Measurements from ENCODE around the gene ORAI3. TPM values are rescaled to one million over a fixed set of nuclear protein-coding genes. Genes with fewer than 3 reads are reported as not detected.

ORAI3 gene
- total RNA-seq, 1 experiment from 2014 or later, result 26.9 TPM

DNA sequence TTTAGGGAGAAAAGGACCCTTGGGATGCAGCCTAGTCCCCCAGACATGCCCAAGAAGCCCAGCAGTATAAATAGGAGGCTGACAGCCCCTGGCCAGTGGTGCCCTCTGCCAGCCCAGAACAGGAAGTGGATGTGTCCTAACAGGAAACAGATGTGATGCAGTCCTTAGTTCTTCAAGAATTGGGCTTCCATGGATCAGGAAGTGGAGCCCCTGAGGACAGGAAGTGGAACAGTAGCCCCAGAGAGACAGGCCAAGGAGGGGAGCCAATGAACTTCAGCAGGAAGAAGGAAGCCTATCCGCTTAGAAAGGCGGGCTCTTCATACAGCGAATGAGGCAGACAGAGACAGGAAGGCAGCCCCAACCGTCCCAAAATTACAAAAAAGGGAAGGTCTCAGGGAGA is 45.3 kb upstream of the ORAI3 start:
- H3K9me3 ChIP-seq (ENCODE audit: control insufficient read depth, insufficient read depth, low read depth, low read length), result no peaks in the 10 kb centered on the region
- 0 out of 2 replicates have a peak, but pooled peaks cover 3% of the 10 kb centered on the region for H3K4me1 ChIP-seq (ENCODE audit: control insufficient read depth, insufficient read depth, low read length)
- DNase-seq (ENCODE audit: low read depth, low spot score) (no peak), ATAC-seq (no peak)
- H3K27me3 ChIP-seq (ENCODE audit: control insufficient read depth, insufficient read depth, low read length), result no peaks in the 10 kb centered on the region
- H3K36me3 ChIP-seq (ENCODE audit: control insufficient read depth, insufficient read depth, low read length), result no peaks in the 10 kb centered on the region
- no peak overlapping the region for H3K27ac ChIP-seq (ENCODE audit: low read length)
- CTCF ChIA-PET, result no interaction called here
- TF ChIP-seq TCF7L2 (IDR thresholded peaks at IDR 0.05; ENCODE audit: low read depth, low read length) (no peak), POLR2AphosphoS5 (IDR thresholded peaks at IDR 0.05; ENCODE audit: low read depth, low read length) (no peak), SIN3A (IDR thresholded peaks at IDR 0.05; ENCODE audit: borderline replicate concordance, insufficient read depth, low read depth, low read length) (no peak)
- TF ChIP-seq, protein P1, sequence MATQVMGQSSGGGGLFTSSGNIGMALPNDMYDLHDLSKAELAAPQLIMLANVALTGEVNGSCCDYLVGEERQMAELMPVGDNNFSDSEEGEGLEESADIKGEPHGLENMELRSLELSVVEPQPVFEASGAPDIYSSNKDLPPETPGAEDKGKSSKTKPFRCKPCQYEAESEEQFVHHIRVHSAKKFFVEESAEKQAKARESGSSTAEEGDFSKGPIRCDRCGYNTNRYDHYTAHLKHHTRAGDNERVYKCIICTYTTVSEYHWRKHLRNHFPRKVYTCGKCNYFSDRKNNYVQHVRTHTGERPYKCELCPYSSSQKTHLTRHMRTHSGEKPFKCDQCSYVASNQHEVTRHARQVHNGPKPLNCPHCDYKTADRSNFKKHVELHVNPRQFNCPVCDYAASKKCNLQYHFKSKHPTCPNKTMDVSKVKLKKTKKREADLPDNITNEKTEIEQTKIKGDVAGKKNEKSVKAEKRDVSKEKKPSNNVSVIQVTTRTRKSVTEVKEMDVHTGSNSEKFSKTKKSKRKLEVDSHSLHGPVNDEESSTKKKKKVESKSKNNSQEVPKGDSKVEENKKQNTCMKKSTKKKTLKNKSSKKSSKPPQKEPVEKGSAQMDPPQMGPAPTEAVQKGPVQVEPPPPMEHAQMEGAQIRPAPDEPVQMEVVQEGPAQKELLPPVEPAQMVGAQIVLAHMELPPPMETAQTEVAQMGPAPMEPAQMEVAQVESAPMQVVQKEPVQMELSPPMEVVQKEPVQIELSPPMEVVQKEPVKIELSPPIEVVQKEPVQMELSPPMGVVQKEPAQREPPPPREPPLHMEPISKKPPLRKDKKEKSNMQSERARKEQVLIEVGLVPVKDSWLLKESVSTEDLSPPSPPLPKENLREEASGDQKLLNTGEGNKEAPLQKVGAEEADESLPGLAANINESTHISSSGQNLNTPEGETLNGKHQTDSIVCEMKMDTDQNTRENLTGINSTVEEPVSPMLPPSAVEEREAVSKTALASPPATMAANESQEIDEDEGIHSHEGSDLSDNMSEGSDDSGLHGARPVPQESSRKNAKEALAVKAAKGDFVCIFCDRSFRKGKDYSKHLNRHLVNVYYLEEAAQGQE (IDR thresholded peaks at IDR 0.05; ENCODE audit: insufficient read depth in 1 of 2, low read depth in 2 of 2, low read length in 1 of 2), result no peak
- TF ChIP-seq, protein P2, sequence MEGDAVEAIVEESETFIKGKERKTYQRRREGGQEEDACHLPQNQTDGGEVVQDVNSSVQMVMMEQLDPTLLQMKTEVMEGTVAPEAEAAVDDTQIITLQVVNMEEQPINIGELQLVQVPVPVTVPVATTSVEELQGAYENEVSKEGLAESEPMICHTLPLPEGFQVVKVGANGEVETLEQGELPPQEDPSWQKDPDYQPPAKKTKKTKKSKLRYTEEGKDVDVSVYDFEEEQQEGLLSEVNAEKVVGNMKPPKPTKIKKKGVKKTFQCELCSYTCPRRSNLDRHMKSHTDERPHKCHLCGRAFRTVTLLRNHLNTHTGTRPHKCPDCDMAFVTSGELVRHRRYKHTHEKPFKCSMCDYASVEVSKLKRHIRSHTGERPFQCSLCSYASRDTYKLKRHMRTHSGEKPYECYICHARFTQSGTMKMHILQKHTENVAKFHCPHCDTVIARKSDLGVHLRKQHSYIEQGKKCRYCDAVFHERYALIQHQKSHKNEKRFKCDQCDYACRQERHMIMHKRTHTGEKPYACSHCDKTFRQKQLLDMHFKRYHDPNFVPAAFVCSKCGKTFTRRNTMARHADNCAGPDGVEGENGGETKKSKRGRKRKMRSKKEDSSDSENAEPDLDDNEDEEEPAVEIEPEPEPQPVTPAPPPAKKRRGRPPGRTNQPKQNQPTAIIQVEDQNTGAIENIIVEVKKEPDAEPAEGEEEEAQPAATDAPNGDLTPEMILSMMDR (IDR thresholded peaks at IDR 0.05), result no peak
- intact Hi-C loops (cut with micrococcal nuclease; ENCODE audit: unreplicated experiment) (loop anchor here (10.0 kb wide), 1 partner anchor 59 kb away; no protein-coding TSS in a partner anchor), in situ Hi-C loops (cut with HindIII; ENCODE audit: low pct_unique_long_range_greater_than_20kb, low sequenced_read_pairs) (no loop called here)
- BruUV-seq (replicated peaks), result no TSS peak
- no peak overlapping the region for H3K4me3 ChIP-seq (ENCODE audit: low read depth in 2 of 2, low read length in 2 of 2)
- POLR2A ChIA-PET, result no interaction called here

DNA sequence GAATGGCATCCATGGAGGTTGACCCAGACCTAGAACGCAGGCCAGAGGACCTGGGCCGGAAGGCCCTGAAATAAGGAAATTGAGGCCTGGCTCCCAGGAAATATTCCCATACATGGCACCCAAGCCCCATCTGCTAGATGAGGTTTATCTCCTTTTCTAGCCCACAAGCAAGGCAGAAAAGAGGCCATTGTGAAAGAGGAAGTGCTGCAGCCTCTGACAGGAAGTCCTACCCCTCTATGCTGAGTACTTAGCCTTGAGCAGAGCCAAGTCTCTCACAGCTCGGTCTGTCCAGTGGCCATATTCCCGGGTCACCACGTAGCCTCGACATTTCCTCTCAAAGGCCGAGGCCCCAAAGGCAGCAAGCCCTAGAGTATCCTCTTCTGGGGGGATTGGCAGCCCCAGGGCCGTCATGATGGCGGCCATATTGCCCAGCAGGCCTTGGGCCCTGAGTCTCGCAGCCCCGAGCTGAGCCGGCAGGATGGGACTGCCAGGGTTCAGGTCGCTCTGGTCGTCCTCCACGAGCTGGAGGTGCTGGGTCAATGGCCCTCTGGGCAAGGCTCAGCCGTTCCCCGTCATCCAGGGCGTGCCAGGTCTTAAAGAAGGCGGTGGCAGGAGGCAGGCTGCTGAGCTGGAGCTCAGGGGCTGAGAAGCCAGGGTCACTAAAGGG is 44.6 kb upstream of the ORAI3 start:
- Histone ChIP-seq H3K4me3 (ENCODE audit: low read depth in 2 of 2, low read length in 2 of 2) (no peak overlapping the region), H3K9me3 (ENCODE audit: control insufficient read depth, insufficient read depth, low read depth, low read length) (no peaks in the 10 kb centered on the region), H3K27ac (ENCODE audit: low read length) (no peak overlapping the region), H3K27me3 (ENCODE audit: control insufficient read depth, insufficient read depth, low read length) (no peaks in the 10 kb centered on the region), H3K36me3 (ENCODE audit: control insufficient read depth, insufficient read depth, low read length) (no peaks in the 10 kb centered on the region), H3K4me1 (ENCODE audit: control insufficient read depth, insufficient read depth, low read length) (0 out of 2 replicates have a peak, but pooled peaks cover 3% of the 10 kb centered on the region)
- TF ChIP-seq SIN3A (IDR thresholded peaks at IDR 0.05; ENCODE audit: borderline replicate concordance, insufficient read depth, low read depth, low read length) (no peak), POLR2AphosphoS5 (IDR thresholded peaks at IDR 0.05; ENCODE audit: low read depth, low read length) (no peak), TCF7L2 (IDR thresholded peaks at IDR 0.05; ENCODE audit: low read depth, low read length) (no peak)
- TF ChIP-seq, protein P1 (IDR thresholded peaks at IDR 0.05; ENCODE audit: insufficient read depth in 1 of 2, low read depth in 2 of 2, low read length in 1 of 2), result no peak
- TF ChIP-seq, protein P2 (IDR thresholded peaks at IDR 0.05), result no peak
- ATAC-seq, result no peak
- intact Hi-C loops (cut with micrococcal nuclease; ENCODE audit: unreplicated experiment) (loop anchor here (10.0 kb wide), 1 partner anchor 59 kb away; no protein-coding TSS in a partner anchor), in situ Hi-C loops (cut with HindIII; ENCODE audit: low pct_unique_long_range_greater_than_20kb, low sequenced_read_pairs) (no loop called here)
- POLR2A ChIA-PET, result no interaction called here
- no TSS peak for BruUV-seq (replicated peaks)
- CTCF ChIA-PET, result no interaction called here
- no peak for DNase-seq (ENCODE audit: low read depth, low spot score)

All from Panc1 (cell line).